ENCODE measurements around the gene CYP4F3.

DNA sequence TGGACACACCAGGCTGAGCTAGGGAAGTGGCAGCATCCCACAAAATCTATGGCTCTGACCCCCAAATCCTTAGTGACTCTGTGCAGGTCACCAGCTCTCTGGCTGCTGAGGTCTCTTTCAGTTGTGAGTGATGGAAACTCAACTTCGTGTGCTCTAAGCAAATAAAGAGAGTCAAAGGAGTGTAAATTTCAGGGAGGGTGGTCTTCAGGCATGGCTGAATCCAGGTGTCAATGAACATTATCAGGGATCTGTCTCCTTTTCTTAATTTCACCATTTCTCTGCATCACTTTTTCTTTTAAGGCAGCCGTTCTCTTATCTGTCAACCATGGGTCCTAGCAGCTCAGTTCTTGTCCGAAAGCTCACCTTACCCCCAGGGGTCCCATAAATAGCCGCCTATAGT lies 38.4 kb downstream of the CYP4F3 start:
- TF ChIP-seq, protein P1, sequence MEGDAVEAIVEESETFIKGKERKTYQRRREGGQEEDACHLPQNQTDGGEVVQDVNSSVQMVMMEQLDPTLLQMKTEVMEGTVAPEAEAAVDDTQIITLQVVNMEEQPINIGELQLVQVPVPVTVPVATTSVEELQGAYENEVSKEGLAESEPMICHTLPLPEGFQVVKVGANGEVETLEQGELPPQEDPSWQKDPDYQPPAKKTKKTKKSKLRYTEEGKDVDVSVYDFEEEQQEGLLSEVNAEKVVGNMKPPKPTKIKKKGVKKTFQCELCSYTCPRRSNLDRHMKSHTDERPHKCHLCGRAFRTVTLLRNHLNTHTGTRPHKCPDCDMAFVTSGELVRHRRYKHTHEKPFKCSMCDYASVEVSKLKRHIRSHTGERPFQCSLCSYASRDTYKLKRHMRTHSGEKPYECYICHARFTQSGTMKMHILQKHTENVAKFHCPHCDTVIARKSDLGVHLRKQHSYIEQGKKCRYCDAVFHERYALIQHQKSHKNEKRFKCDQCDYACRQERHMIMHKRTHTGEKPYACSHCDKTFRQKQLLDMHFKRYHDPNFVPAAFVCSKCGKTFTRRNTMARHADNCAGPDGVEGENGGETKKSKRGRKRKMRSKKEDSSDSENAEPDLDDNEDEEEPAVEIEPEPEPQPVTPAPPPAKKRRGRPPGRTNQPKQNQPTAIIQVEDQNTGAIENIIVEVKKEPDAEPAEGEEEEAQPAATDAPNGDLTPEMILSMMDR (IDR thresholded peaks at IDR 0.05) = no peak
- no peak for TF ChIP-seq POLR2A (IDR thresholded peaks at IDR 0.05)
- no peak for TF ChIP-seq EP300 (IDR thresholded peaks at IDR 0.05)
- TF ChIP-seq POLR2AphosphoS5 (IDR thresholded peaks at IDR 0.05) = no peak

All from gastroesophageal sphincter (tissue), 3 donors.